HEK293 (cell line): ENCODE results near the gene LRIG3.

Experiments used
- CTCF ChIP-seq: fragments of 450-650 bp; formaldehyde crosslinking; IDR thresholded peaks from 2 replicates; pipeline ENCODE4 v1.5.1; 2016; ENCODE audit warnings: missing biosample characterization, missing genetic modification characterization
- EGR2 ChIP-seq: fragments of 450-650 bp; formaldehyde crosslinking; IDR thresholded peaks from 2 replicates; pipeline ENCODE4 v1.5.1; 2016; ENCODE audit warnings: low read depth, missing biosample characterization, missing genetic modification characterization
- SP3 ChIP-seq: fragments of 450-650 bp; formaldehyde crosslinking; IDR thresholded peaks from 2 replicates; pipeline ENCODE4 v1.5.1; 2016; ENCODE audit warnings: missing biosample characterization, missing genetic modification characterization
- ZNF121 ChIP-seq: fragments of 450-650 bp; formaldehyde crosslinking; IDR thresholded peaks from 2 replicates; pipeline ENCODE4 v1.5.1; 2016; ENCODE audit warnings: missing biosample characterization, missing genetic modification characterization
- ZNF133 ChIP-seq: fragments of 450-650 bp; formaldehyde crosslinking; IDR thresholded peaks from 2 replicates; pipeline ENCODE4 v1.5.1; 2016; ENCODE audit warnings: missing biosample characterization, missing genetic modification characterization
- ZNF510 ChIP-seq: fragments of 450-650 bp; formaldehyde crosslinking; IDR thresholded peaks from 2 replicates; pipeline ENCODE4 v1.5.1; 2018; ENCODE audit warnings: mild to moderate bottlenecking, missing genetic modification characterization, missing biosample characterization; ENCODE audit not compliant: insufficient replicate concordance
- ZNF664 ChIP-seq: fragments of 450-650 bp; formaldehyde crosslinking; IDR thresholded peaks from 2 replicates; pipeline ENCODE4 v1.5.1; 2016; ENCODE audit warnings: missing biosample characterization, missing genetic modification characterization
- ZNF701 ChIP-seq: fragments of 450-650 bp; formaldehyde crosslinking; IDR thresholded peaks from 2 replicates; pipeline ENCODE4 v1.5.1; 2016; ENCODE audit warnings: missing biosample characterization, missing genetic modification characterization

GRCh38 chr12:58938440-58938839, 18.1 kb upstream of the LRIG3 start:
- TF ChIP-seq CTCF (tag by site-specific recombination) (no peak), ZNF701 (no peak), ZNF510 (tag by site-specific recombination) (no peak), EGR2 (no peak), ZNF133 (tag by site-specific recombination) (no peak), ZNF121 (tag by site-specific recombination) (no peak), SP3 (tag by site-specific recombination) (no peak), ZNF664 (tag by site-specific recombination) (no peak)
